GM21447 (cell line): ENCODE results near the gene ARMC3.

Experiments
- ATAC-seq: cut with Tn5 transposase; IDR thresholded peaks from one replicate; pipeline ENCODE4 v1.9.1; 2021; ENCODE audit not compliant: unreplicated experiment

The ARMC3 gene

GRCh38 chr10:22988581-22989360, 60.9 kb downstream of the ARMC3 start:
- ATAC-seq, result peak; percentile 55

- no peak for ATAC-seq
These were observed 62.6 kb downstream of the ARMC3 start for GRCh38 chr10:22990443-22990842.

GRCh38 chr10:22992075-22992474, 64.2 kb downstream of the ARMC3 start:
- no peak for ATAC-seq

- ATAC-seq, result no peak
These were observed 64.8 kb downstream of the ARMC3 start for GRCh38 chr10:22992621-22993020.

- no peak for ATAC-seq
These were observed 65.5 kb downstream of the ARMC3 start for GRCh38 chr10:22993314-22993713.

- ATAC-seq, result no peak
These were observed 69.2 kb downstream of the ARMC3 start for GRCh38 chr10:22997096-22997495.

- no peak for ATAC-seq
These were observed 70.2 kb downstream of the ARMC3 start for GRCh38 chr10:22998091-22998490.

GRCh38 chr10:22999942-23000341, 72.1 kb downstream of the ARMC3 start:
- ATAC-seq, result no peak

GRCh38 chr10:23001901-23002516, 74.2 kb downstream of the ARMC3 start:
- ATAC-seq, result no peak

- no peak for ATAC-seq
These were observed 77.3 kb downstream of the ARMC3 start for GRCh38 chr10:23005150-23005549.

GRCh38 chr10:23013581-23014335, 85.9 kb downstream of the ARMC3 start:
- ATAC-seq, result no peak

GRCh38 chr10:23015021-23015707, 87.3 kb downstream of the ARMC3 start:
- peak; percentile 99 for ATAC-seq

GRCh38 chr10:23016636-23017035, 88.8 kb downstream of the ARMC3 start:
- no peak for ATAC-seq

GRCh38 chr10:23019633-23020032, 91.8 kb downstream of the ARMC3 start:
- ATAC-seq, result no peak

GRCh38 chr10:23021430-23021829, 93.6 kb downstream of the ARMC3 start:
- no peak for ATAC-seq

- ATAC-seq, result no peak
These were observed 96.1 kb downstream of the ARMC3 start for GRCh38 chr10:23024002-23024401.

- no peak for ATAC-seq
These were observed 103.5 kb downstream of the ARMC3 start for GRCh38 chr10:23031318-23031717.

GRCh38 chr10:23034790-23035189, 106.9 kb downstream of the ARMC3 start:
- no peak for ATAC-seq

GRCh38 chr10:23035569-23035968, 107.7 kb downstream of the ARMC3 start:
- no peak for ATAC-seq

- ATAC-seq, result no peak
These were observed 109.3 kb downstream of the ARMC3 start for GRCh38 chr10:23037152-23037551.

GRCh38 chr10:23037561-23037960, 109.7 kb downstream of the ARMC3 start:
- ATAC-seq, result no peak
